ENCODE results near the gene DENND1A.

DNA sequence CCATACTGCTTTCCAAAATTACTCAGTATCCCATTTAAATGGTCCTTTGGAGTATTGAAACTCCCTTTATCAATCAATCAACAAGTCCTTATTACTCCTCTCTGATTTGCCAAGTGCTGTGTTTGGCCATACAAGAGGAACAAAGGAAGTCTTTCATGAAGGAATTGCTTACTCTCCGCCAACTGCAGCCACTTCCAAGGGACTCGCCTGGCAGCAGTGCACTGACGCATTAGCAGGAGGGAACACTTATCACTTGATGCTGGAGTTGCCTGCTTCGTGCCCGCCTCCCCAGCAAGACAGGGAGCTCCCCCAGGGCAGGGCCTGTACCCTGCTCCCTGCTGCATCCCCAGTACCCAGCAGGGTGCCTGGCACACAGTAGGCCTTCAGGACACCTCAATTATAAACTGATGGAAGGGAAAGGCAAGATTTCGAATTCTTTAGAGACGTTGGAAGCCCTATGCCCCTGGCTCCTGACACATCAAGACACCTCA, 476.1 kb downstream of the DENND1A start:
- TF ChIP-seq, protein P1, sequence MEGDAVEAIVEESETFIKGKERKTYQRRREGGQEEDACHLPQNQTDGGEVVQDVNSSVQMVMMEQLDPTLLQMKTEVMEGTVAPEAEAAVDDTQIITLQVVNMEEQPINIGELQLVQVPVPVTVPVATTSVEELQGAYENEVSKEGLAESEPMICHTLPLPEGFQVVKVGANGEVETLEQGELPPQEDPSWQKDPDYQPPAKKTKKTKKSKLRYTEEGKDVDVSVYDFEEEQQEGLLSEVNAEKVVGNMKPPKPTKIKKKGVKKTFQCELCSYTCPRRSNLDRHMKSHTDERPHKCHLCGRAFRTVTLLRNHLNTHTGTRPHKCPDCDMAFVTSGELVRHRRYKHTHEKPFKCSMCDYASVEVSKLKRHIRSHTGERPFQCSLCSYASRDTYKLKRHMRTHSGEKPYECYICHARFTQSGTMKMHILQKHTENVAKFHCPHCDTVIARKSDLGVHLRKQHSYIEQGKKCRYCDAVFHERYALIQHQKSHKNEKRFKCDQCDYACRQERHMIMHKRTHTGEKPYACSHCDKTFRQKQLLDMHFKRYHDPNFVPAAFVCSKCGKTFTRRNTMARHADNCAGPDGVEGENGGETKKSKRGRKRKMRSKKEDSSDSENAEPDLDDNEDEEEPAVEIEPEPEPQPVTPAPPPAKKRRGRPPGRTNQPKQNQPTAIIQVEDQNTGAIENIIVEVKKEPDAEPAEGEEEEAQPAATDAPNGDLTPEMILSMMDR (IDR thresholded peaks at IDR 0.05; ENCODE audit: low read depth, low read length, missing input control), result no peak
- TF ChIP-seq EGR1 (IDR thresholded peaks at IDR 0.05; ENCODE audit: low read depth in 2 of 2), result no peak
- TF ChIP-seq YY1 (IDR thresholded peaks at IDR 0.05), result no peak
- TF ChIP-seq FOXA1 (IDR thresholded peaks at IDR 0.05), result no peak
- TF ChIP-seq, protein P2, sequence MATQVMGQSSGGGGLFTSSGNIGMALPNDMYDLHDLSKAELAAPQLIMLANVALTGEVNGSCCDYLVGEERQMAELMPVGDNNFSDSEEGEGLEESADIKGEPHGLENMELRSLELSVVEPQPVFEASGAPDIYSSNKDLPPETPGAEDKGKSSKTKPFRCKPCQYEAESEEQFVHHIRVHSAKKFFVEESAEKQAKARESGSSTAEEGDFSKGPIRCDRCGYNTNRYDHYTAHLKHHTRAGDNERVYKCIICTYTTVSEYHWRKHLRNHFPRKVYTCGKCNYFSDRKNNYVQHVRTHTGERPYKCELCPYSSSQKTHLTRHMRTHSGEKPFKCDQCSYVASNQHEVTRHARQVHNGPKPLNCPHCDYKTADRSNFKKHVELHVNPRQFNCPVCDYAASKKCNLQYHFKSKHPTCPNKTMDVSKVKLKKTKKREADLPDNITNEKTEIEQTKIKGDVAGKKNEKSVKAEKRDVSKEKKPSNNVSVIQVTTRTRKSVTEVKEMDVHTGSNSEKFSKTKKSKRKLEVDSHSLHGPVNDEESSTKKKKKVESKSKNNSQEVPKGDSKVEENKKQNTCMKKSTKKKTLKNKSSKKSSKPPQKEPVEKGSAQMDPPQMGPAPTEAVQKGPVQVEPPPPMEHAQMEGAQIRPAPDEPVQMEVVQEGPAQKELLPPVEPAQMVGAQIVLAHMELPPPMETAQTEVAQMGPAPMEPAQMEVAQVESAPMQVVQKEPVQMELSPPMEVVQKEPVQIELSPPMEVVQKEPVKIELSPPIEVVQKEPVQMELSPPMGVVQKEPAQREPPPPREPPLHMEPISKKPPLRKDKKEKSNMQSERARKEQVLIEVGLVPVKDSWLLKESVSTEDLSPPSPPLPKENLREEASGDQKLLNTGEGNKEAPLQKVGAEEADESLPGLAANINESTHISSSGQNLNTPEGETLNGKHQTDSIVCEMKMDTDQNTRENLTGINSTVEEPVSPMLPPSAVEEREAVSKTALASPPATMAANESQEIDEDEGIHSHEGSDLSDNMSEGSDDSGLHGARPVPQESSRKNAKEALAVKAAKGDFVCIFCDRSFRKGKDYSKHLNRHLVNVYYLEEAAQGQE (IDR thresholded peaks at IDR 0.05), result no peak
